Superior temporal gyrus (tissue), 1 donor: ENCODE data around the gene TMEFF2.

Experiments
- DNase-seq: peaks from one replicate; pipeline ENCODE4 v3.0.0-alpha.2; 2016; ENCODE audit errors: extremely low spot score

Gene TMEFF2

GRCh38 chr2:191899410-191899809, 295.3 kb downstream of the TMEFF2 start:
- no peak for DNase-seq
